Measurements from ENCODE around the gene NARS2. TPM values are rescaled to one million over a fixed set of nuclear protein-coding genes. Genes with fewer than 3 reads are reported as not detected.

NARS2 gene
- total RNA-seq, 2 donors from 2014 or later, result 10.1 to 24.7 TPM

DNA sequence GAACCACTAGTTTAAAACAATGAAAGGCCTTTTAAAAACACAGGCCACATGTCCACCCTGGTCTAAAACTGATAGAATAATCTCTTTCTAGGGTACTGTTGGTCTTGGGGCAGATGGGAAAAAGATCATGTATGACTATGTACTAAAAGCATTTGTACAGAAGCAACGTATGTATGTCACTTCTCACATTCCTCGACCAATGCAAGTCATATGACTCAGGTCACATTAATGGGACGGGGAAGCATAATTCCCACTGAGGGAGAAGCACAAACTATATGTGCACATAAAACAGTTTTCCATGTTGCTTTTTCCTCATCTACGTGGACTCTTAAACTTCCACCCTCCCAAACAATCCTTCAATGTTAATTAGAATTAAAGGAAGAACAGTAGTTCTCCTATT lies 124.8 kb downstream of the NARS2 start:
- Histone ChIP-seq H3K27ac (no peak overlapping the region), H3K36me3 (replicated peaks in 1 of 2; ENCODE audit: insufficient read depth in 1 of 2, low read depth in 2 of 2) (no peaks in the 10 kb centered on the region), H3K4me1 (no peaks in the 10 kb centered on the region), H3K4me3 (no peak overlapping the region), H3K27me3 (no peaks in the 10 kb centered on the region), H3K9me3 (no peaks in the 10 kb centered on the region)
- DNase-seq (no peak), ATAC-seq (no peak)
- 89 to 92% methylated on average over 4 of the region's 4 CpGs for WGBS, 2 donors
- no peak for TF ChIP-seq POLR2A (IDR thresholded peaks at IDR 0.05)
- TF ChIP-seq, protein P1, sequence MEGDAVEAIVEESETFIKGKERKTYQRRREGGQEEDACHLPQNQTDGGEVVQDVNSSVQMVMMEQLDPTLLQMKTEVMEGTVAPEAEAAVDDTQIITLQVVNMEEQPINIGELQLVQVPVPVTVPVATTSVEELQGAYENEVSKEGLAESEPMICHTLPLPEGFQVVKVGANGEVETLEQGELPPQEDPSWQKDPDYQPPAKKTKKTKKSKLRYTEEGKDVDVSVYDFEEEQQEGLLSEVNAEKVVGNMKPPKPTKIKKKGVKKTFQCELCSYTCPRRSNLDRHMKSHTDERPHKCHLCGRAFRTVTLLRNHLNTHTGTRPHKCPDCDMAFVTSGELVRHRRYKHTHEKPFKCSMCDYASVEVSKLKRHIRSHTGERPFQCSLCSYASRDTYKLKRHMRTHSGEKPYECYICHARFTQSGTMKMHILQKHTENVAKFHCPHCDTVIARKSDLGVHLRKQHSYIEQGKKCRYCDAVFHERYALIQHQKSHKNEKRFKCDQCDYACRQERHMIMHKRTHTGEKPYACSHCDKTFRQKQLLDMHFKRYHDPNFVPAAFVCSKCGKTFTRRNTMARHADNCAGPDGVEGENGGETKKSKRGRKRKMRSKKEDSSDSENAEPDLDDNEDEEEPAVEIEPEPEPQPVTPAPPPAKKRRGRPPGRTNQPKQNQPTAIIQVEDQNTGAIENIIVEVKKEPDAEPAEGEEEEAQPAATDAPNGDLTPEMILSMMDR (IDR thresholded peaks at IDR 0.05), result no peak
- intact Hi-C loops (cut with DNase I), result no loop called here

DNA sequence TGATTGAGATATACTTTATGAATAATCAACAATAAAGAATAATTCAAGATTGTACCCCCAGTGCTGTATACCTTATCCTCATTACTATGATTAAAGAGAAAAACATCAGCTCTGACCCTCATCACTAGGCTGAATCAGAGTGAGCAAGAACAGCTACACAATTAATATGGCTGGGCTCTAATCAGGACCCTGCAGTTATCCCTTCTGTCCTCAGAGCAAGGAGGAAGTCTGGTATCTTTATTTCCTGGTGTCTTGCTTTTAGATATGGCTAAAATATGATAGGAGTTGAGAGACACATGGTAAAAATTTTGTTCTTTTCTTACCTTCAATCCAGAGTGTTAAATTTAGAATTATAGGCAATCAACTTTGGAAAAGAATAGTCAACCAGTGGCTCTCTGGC lies 128.5 kb downstream of the NARS2 start:
- Histone ChIP-seq H3K36me3 (replicated peaks in 1 of 2; ENCODE audit: insufficient read depth in 1 of 2, low read depth in 2 of 2) (no peaks in the 10 kb centered on the region), H3K4me1 (no peaks in the 10 kb centered on the region), H3K4me3 (no peak overlapping the region), H3K9me3 (no peaks in the 10 kb centered on the region), H3K27ac (no peak overlapping the region), H3K27me3 (no peaks in the 10 kb centered on the region)
- no peak for DNase-seq
- TF ChIP-seq, protein P1 (IDR thresholded peaks at IDR 0.05), result no peak
- TF ChIP-seq POLR2A (IDR thresholded peaks at IDR 0.05), result no peak
- ATAC-seq, result no peak
- intact Hi-C loops (cut with DNase I), result no loop called here

DNA sequence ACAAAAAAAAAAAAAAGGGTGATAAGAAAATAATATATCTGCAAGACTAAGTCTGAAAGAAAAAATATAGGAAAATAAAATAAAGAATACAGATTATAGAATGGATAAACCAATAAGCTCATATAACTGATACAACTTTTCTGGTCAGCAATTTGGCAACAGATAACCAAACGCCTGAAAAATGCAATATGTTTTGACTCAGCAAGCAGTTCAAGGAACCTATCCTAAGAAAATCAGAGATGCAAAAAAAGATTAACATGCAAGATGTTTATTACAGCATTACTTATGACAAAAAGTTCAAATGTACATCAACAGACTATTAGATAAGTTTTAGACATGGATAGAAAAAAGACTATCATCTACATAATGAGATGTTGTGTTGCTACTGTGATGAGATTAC lies 129.9 kb downstream of the NARS2 start:
- no peaks in the 10 kb centered on the region for H3K36me3 ChIP-seq (replicated peaks in 1 of 2; ENCODE audit: insufficient read depth in 1 of 2, low read depth in 2 of 2)
- no peaks in the 10 kb centered on the region for H3K9me3 ChIP-seq
- WGBS, 2 donors, result 80 to 85% methylated on average over 1 of the region's 1 CpG
- H3K27ac ChIP-seq, result no peak overlapping the region
- no peak for TF ChIP-seq POLR2A (IDR thresholded peaks at IDR 0.05)
- TF ChIP-seq, protein P1 (IDR thresholded peaks at IDR 0.05), result no peak
- ATAC-seq (no peak), DNase-seq (no peak)
- H3K4me1 ChIP-seq, result no peaks in the 10 kb centered on the region
- no peaks in the 10 kb centered on the region for H3K27me3 ChIP-seq
- H3K4me3 ChIP-seq, result no peak overlapping the region
- intact Hi-C loops (cut with DNase I), result no loop called here

DNA sequence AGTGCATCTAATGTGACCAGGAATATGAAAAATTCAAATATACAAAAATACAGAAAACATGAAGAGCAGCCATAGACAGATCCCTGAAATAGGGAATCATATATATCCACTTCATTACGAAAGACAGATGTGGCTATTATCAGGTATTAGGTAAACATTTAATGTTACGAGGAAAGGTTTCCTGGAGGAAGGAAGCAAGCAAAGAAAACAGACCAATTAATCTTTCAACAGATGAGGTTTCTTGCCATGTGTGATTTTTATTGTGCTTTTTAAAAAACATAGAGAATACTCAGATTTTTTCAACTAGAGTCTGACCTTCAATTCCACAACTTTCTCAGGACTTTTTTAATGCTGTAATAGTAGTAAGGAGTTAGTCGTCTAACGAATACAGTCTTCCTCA lies 132.7 kb downstream of the NARS2 start:
- ATAC-seq, result no peak
- no peaks in the 10 kb centered on the region for H3K27me3 ChIP-seq
- H3K36me3 ChIP-seq (replicated peaks in 1 of 2; ENCODE audit: insufficient read depth in 1 of 2, low read depth in 2 of 2), result no peaks in the 10 kb centered on the region
- DNase-seq, result no peak
- no peaks in the 10 kb centered on the region for H3K4me1 ChIP-seq
- no peak overlapping the region for H3K27ac ChIP-seq
- intact Hi-C loops (cut with DNase I), result no loop called here
- TF ChIP-seq POLR2A (IDR thresholded peaks at IDR 0.05), result no peak
- TF ChIP-seq, protein P1 (IDR thresholded peaks at IDR 0.05), result no peak
- H3K4me3 ChIP-seq, result no peak overlapping the region
- 75 to 90% methylated on average over 4 of the region's 4 CpGs for WGBS, 2 donors
- no peaks in the 10 kb centered on the region for H3K9me3 ChIP-seq

DNA sequence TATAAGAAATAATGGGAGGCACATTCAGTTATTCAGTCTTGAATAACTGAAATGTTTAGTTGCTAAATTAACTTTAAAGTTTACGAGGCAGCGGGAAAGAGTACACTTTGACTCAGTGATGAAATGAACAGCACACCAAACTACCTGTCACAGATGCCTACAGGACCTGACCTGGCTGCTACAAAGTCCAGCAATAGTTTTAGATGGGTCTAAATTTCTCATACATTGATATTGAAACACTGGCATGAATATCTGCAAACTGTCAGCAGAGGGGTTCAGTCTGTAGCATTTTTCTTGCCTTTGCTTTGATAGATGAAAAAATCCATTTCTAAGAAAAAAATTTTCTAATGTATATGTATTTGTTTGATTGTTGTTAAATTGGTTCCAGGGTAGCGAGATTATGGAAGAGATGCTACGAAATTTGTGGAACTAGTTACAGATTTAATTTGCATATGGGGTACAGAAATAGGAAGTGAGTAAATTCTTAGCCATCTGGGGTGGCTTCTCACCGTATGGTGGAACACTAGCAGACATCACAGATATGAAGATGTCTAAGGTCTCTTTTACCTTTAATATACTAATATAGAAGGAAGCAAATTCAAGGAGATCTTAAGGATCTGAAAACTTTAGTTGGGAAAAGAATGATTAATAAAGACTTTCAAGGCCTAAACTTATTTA lies 136.2 kb downstream of the NARS2 start:
- no peak for DNase-seq
- Histone ChIP-seq H3K9me3 (no peaks in the 10 kb centered on the region), H3K27ac (no peak overlapping the region), H3K27me3 (no peaks in the 10 kb centered on the region), H3K4me1 (no peaks in the 10 kb centered on the region), H3K36me3 (replicated peaks in 1 of 2; ENCODE audit: insufficient read depth in 1 of 2, low read depth in 2 of 2) (no peaks in the 10 kb centered on the region), H3K4me3 (no peak overlapping the region)
- TF ChIP-seq, protein P1 (IDR thresholded peaks at IDR 0.05), result no peak
- TF ChIP-seq POLR2A (IDR thresholded peaks at IDR 0.05), result no peak
- no peak for ATAC-seq
- intact Hi-C loops (cut with DNase I), result no loop called here
- WGBS, 2 donors, result 59 to 72% methylated on average over 5 of the region's 5 CpGs
